OCI-LY3 (cell line): ENCODE results near the gene CD109.

Experiments
- EZH2phosphoT487 ChIP-seq: fragments of 200-600 bp; shearing (Covaris generic); IDR thresholded peaks from 2 replicates; pipeline ENCODE4 v1.6.1; 2018; ENCODE audit warnings: antibody characterized with exemption, mixed run types, low read depth
- TF ChIP-seq, protein P1 (sequence below): fragments of 200-600, 300-600 bp; sonication (generic); IDR thresholded peaks from 2 replicates; pipeline ENCODE4 v1.5.1; 2014; ENCODE audit warnings: antibody characterized with exemption, low read length, low read depth

DNA sequence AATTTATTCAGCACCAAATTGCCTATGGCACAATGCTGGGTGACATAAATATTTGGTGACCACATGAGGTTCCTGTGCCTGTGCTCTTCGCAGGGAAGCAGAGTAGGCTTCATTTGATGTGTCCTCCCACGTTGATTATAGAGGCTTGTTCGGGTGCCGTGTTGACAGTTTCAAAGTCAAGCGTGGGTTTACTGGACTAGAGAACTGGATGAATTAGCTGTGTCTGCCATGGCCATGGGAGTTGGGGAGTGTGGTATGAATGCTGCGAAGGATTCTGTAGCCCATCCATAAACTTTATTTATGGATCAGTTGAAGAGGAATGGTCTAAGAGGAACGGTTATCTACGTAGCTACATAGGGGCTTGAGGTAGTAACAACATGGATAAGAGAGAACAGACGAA lies 11.0 kb downstream of the CD109 start:
- TF ChIP-seq, protein P1, sequence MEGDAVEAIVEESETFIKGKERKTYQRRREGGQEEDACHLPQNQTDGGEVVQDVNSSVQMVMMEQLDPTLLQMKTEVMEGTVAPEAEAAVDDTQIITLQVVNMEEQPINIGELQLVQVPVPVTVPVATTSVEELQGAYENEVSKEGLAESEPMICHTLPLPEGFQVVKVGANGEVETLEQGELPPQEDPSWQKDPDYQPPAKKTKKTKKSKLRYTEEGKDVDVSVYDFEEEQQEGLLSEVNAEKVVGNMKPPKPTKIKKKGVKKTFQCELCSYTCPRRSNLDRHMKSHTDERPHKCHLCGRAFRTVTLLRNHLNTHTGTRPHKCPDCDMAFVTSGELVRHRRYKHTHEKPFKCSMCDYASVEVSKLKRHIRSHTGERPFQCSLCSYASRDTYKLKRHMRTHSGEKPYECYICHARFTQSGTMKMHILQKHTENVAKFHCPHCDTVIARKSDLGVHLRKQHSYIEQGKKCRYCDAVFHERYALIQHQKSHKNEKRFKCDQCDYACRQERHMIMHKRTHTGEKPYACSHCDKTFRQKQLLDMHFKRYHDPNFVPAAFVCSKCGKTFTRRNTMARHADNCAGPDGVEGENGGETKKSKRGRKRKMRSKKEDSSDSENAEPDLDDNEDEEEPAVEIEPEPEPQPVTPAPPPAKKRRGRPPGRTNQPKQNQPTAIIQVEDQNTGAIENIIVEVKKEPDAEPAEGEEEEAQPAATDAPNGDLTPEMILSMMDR: no peak
- no peak for TF ChIP-seq EZH2phosphoT487
